ENCODE results near the gene NR2E1.

Gene NR2E1

GRCh38 chr6:108171918-108172516, 6.2 kb downstream of the NR2E1 start:
- TF ChIP-seq CTCF (conservative IDR thresholded peaks at IDR 0.05; ENCODE audit: low read depth, low read length) = no peak
- no peak for DNase-seq (ENCODE audit: low read depth)

GRCh38 chr6:108174371-108175175, 8.8 kb downstream of the NR2E1 start:
- DNase-seq (ENCODE audit: low read depth) = peak; percentile 52
- TF ChIP-seq CTCF (conservative IDR thresholded peaks at IDR 0.05; ENCODE audit: low read depth, low read length) = no peak
- no peak overlapping the region for H3K4me3 ChIP-seq (ENCODE audit: low read depth, low read length)

More at GRCh38 chr6:108171918-108172516, 6.2 kb downstream of the NR2E1 start:
- no peak overlapping the region for H3K4me3 ChIP-seq (ENCODE audit: low read depth, low read length)

- TF ChIP-seq CTCF (conservative IDR thresholded peaks at IDR 0.05; ENCODE audit: low read depth, low read length) = no peak
- no peak for DNase-seq (ENCODE audit: low read depth)
- no peak overlapping the region for H3K4me3 ChIP-seq (ENCODE audit: low read depth, low read length)
Measured at GRCh38 chr6:108175176-108175591, 9.4 kb downstream of the NR2E1 start.

GRCh38 chr6:108175592-108176279, 9.9 kb downstream of the NR2E1 start:
- H3K4me3 ChIP-seq (ENCODE audit: low read depth, low read length) = no peak overlapping the region
- no peak for DNase-seq (ENCODE audit: low read depth)
- TF ChIP-seq CTCF (conservative IDR thresholded peaks at IDR 0.05; ENCODE audit: low read depth, low read length) = no peak

- H3K4me3 ChIP-seq (ENCODE audit: low read depth, low read length) = no peak overlapping the region
- no peak for DNase-seq (ENCODE audit: low read depth)
- TF ChIP-seq CTCF (conservative IDR thresholded peaks at IDR 0.05; ENCODE audit: low read depth, low read length) = no peak
Measured at GRCh38 chr6:108176281-108177089, 10.7 kb downstream of the NR2E1 start.

- no peak for TF ChIP-seq CTCF (conservative IDR thresholded peaks at IDR 0.05; ENCODE audit: low read depth, low read length)
- DNase-seq (ENCODE audit: low read depth) = no peak
- no peak overlapping the region for H3K4me3 ChIP-seq (ENCODE audit: low read depth, low read length)
Measured at GRCh38 chr6:108179741-108180140, 13.9 kb downstream of the NR2E1 start.

Measured in choroid plexus epithelial cell (primary cell).